Measurements from ENCODE around the gene HPS4. TPM values are rescaled to one million over a fixed set of nuclear protein-coding genes. Genes with fewer than 3 reads are reported as not detected.

Gene HPS4
- total and polyA plus RNA-seq, 2 of the 8 experiments (the other 6 are each of a cell fraction or from before 2014, with no cell fraction given), result 28.0 to 35.2 TPM

GRCh38 chr22:26525946-26526564, 42.5 kb upstream of the HPS4 start:
- Histone ChIP-seq H3K9me3 (ENCODE audit: insufficient read depth in 2 of 2, low read depth in 1 of 2, low read length in 1 of 2) (no peaks in the 10 kb centered on the region), H3K36me3 (ENCODE audit: control insufficient read depth in 2 of 4, insufficient read depth in 4 of 4, low read length in 3 of 4) (peaks cover 4 to 55% (median 36%) of the 10 kb centered on the region in 4 experiments; a peak in 6 of 8 replicates), H2AK5ac (ENCODE audit: low read depth, low read length) (no peak overlapping the region), H3K4me1 (replicated peaks in 1 of 4; ENCODE audit: control insufficient read depth in 3 of 4, insufficient read depth in 4 of 4, low read length in 3 of 4) (no peaks in the 10 kb centered on the region), H2AFZ (ENCODE audit: low read length) (no peak overlapping the region), H2BK120ac (replicated peaks; ENCODE audit: low read depth, low read length) (no peak overlapping the region), H3K4me2 (ENCODE audit: insufficient read depth in 1 of 2, low read depth in 2 of 2, low read length in 2 of 2) (no peak overlapping the region), H3K56ac (replicated peaks; ENCODE audit: insufficient read length, low read depth, low read length) (no peak overlapping the region), H2BK20ac (ENCODE audit: low read length) (no peak overlapping the region), H2BK15ac (ENCODE audit: low read length) (no peak overlapping the region), H3K27ac (ENCODE audit: low read depth, low read length) (no peak overlapping the region), H3K9ac (replicated peaks in 1 of 4; ENCODE audit: extremely low read depth in 1 of 4, low read depth in 3 of 4, low read length in 3 of 4) (no peak overlapping the region), H3K23ac (ENCODE audit: insufficient read length) (no peak overlapping the region), H3K27me3 (replicated peaks in 1 of 4; ENCODE audit: control insufficient read depth in 3 of 4, extremely low read depth in 1 of 4, insufficient read depth in 3 of 4, low read length in 3 of 4) (no peaks in the 10 kb centered on the region; a peak in 1 of 7 replicates), H4K91ac (replicated peaks; ENCODE audit: insufficient read length, low read length) (no peak overlapping the region), H3K23me2 (ENCODE audit: low read depth, low read length) (no peaks in the 10 kb centered on the region), H4K8ac (ENCODE audit: extremely low read depth, insufficient read depth, low read length) (no peak overlapping the region), H3K14ac (ENCODE audit: insufficient read length) (no peak overlapping the region), H3K4me3 (ENCODE audit: extremely low read depth in 1 of 4, insufficient read depth in 2 of 4, low read depth in 3 of 4, low read length in 4 of 4) (no peak overlapping the region), H3K79me2 (ENCODE audit: control insufficient read depth in 1 of 2, insufficient read depth in 2 of 2, low read length in 2 of 2) (no peaks in the 10 kb centered on the region), H2BK12ac (ENCODE audit: low read depth, low read length) (no peak overlapping the region), H3K79me1 (ENCODE audit: low read depth, low read length) (no peaks in the 10 kb centered on the region), H4K5ac (ENCODE audit: insufficient read length, low read depth, low read length) (no peak overlapping the region), H4K20me1 (replicated peaks in 1 of 2; ENCODE audit: control insufficient read depth in 1 of 2, insufficient read depth in 2 of 2, low read length in 2 of 2) (peaks cover 0 to 3% of the 10 kb centered on the region in 2 experiments), H3K18ac (ENCODE audit: extremely low read depth, low read length) (no peak overlapping the region), H3K4ac (replicated peaks; ENCODE audit: insufficient read length, low read depth, low read length) (no peak overlapping the region), H2BK5ac (ENCODE audit: low read depth, low read length) (no peak overlapping the region)
- ChIA-PET CTCF (ENCODE audit: partially characterized antibody) (no interaction called here), POLR2A (ENCODE audit: partially characterized antibody) (interaction anchor here (1.2 to 1.6 kb wide), 2 partner anchors 10 to 25 kb away, joined by 3 read pairs; no protein-coding TSS in a partner anchor)
- DNase-seq (ENCODE audit: low read depth in 1 of 2, low spot score in 2 of 2) (no peak), FAIRE-seq (no peak)
- 86% methylated on average over 7 of the region's 7 CpGs; no CpG with 5 or more reads in 1 of the 2 experiments for WGBS, 2 experiments (ENCODE audit: extremely low coverage in 1 of 2, insufficient coverage in 1 of 2, insufficient read length in 1 of 2, insufficient replicate concordance in 2 of 2, low coverage in 1 of 2, low lambda C conversion rate in 2 of 2, missing lambda C conversion rate in 1 of 2)
- TF ChIP-seq RNF2 (IDR thresholded peaks at IDR 0.05; ENCODE audit: borderline replicate concordance, low read depth, low read length, missing control alignments, poor library complexity, severe bottlenecking) (no peak), GTF2F1 (IDR thresholded peaks at IDR 0.05; ENCODE audit: borderline replicate concordance, low read depth, low read length) (no peak), TBP (IDR thresholded peaks at IDR 0.05; ENCODE audit: low read depth, low read length) (no peak), BRCA1 (IDR thresholded peaks at IDR 0.05; ENCODE audit: low read depth, low read length) (no peak), RBBP5 (IDR thresholded peaks at IDR 0.05; ENCODE audit: borderline replicate concordance, low read depth, low read length) (no peak), YY1 (IDR thresholded peaks at IDR 0.05; ENCODE audit: low read depth, low read length) (no peak), TAF1 (IDR thresholded peaks at IDR 0.05; ENCODE audit: low read depth, low read length) (no peak), SUZ12 (IDR thresholded peaks at IDR 0.05; ENCODE audit: low read length) (no peak), SAP30 (IDR thresholded peaks at IDR 0.05; ENCODE audit: insufficient read depth, insufficient replicate concordance, low read length) (no peak), CHD2 (IDR thresholded peaks at IDR 0.05; ENCODE audit: low read length) (no peak), JUND (IDR thresholded peaks at IDR 0.05; ENCODE audit: low read length) (no peak), RXRA (IDR thresholded peaks at IDR 0.05; ENCODE audit: insufficient read depth, low read depth, low read length) (no peak)

Measured in H1 (cell line).